Heart right ventricle (tissue), 16 donors: ENCODE results near the gene ANKRD49. TPM values are rescaled to one million over a fixed set of nuclear protein-coding genes. Genes with fewer than 3 reads are reported as not detected.

Experiments used
- ATAC-seq, 8 donors: fragments of 200-7000 bp; cut with Tn5 transposase; one replicate each; pipeline ENCODE4 v1.9.1; 2020; ENCODE audit warnings: mild to moderate bottlenecking in 8 of 8, moderate library complexity in 8 of 8, moderate number of reproducible peaks in 1 of 8
- DNase-seq, 2 donors: peaks; one replicate each; pipeline ENCODE4 v3.0.0-alpha.2; 2020
- H3K27ac ChIP-seq, 10 donors: fragments of 200-600 bp; sonication (generic) in 2 of 10; one replicate each; pipeline versions ENCODE4 v1.5.0 to v1.8.0; 2020 to 2022; ENCODE audit warnings: mild to moderate bottlenecking in 3 of 10
- H3K27me3 ChIP-seq, 7 donors: fragments of 200-600 bp; one replicate each; pipeline ENCODE4 v1.8.0; 2021 to 2022; ENCODE audit warnings: mild to moderate bottlenecking in 2 of 7
- H3K36me3 ChIP-seq, 9 donors: fragments of 200-600 bp; sonication (generic) in 1 of 9; one replicate each; pipeline versions ENCODE4 v1.5.0 to v1.8.0; 2020 to 2022; ENCODE audit warnings: mild to moderate bottlenecking in 2 of 9
- H3K4me1 ChIP-seq, 9 donors: fragments of 200-600 bp; sonication (generic) in 1 of 9; one replicate each; pipeline versions ENCODE4 v1.5.0 to v1.8.0; 2020 to 2022; ENCODE audit warnings: mild to moderate bottlenecking in 4 of 9
- H3K4me3 ChIP-seq, 10 donors: fragments of 200-600 bp; sonication (generic) in 2 of 10; one replicate each; pipeline versions ENCODE4 v1.5.0 to v1.8.0; 2020 to 2022; ENCODE audit warnings: mild to moderate bottlenecking in 7 of 10, moderate library complexity in 2 of 10
- H3K9me3 ChIP-seq, 11 donors: fragments of 200-600 bp in 10 of 11; sonication (generic) in 2 of 11; one replicate each; pipeline versions ENCODE4 v1.5.0 to v1.8.0; 2013 to 2022; ENCODE audit warnings: mild to moderate bottlenecking in 2 of 11, control low read depth in 1 of 11, moderate library complexity in 1 of 11
- CTCF ChIP-seq, 9 donors: fragments of 200-600 bp; sonication (generic) in 2 of 9; IDR thresholded peaks; one replicate each; pipeline versions ENCODE4 v1.5.0 to v1.8.0; 2021 to 2022; ENCODE audit warnings: antibody characterized with exemption in 9 of 9, mild to moderate bottlenecking in 5 of 9, moderate library complexity in 1 of 9
- WGBS, 2 donors: extraction: QIAGEN DNeasy Blood & Tissue Kit; methylation state at CpG; one replicate each; pipeline ENCODE4 v1.1.7; 2013; ENCODE audit warnings: inconsistent platforms in 1 of 2; 5-methylcytosine and 5-hydroxymethylcytosine counted together
- intact Hi-C, 10 donors: fragments of 100-400 bp; cut with DNase I; formaldehyde crosslinking; loops; one replicate each; pipeline versions ENCODE4 v1.11.1 to v1.14.2; 2022
- polyA plus RNA-seq, 2 donors: library from polyadenylated mRNA; stranded (reverse); fragments of 200-250 nt; gene quantifications; one replicate each; pipeline ENCODE4 v1.2.3, GENCODE V29; 2013
- total RNA-seq, 10 donors: library from RNA; stranded (reverse); fragmentation: NEBNext Ultra II Directional in 3 of 10; extraction: Animal tissue kit (Norgen Biotek cat#: 25700) in 3 of 10; gene quantifications; one replicate each; pipeline versions ENCODE4 v1.2.1 to v1.2.4, GENCODE V29; 2021 to 2023
- donor health status: Arrhythmogenic right ventricular cardiomyopathy.
- donor health status: ischemic (EF 13 %, LVEDD 7.1; RV severe dilation, severe dysfunction).
- donor health status: healthy with polysubstance abuse.
- donor health status: DM: no; HTN: yes; CAD: no.
- donor health status: DM: no; HTN: no; CAD: no.
- donor health status: ischemic (EF 25% LVEDD 6.9; RV normal size, moderate dysfunction).
- donor health status: ischemic (EF 25% LVEDD 5.7; RV mildly dilated, moderate dysfunction).
- donor health status: healthy.
- donor health status: DM: yes; HTN: yes; CAD: no.
- donor health status: Ischemic cardiomyopathy.
- donor health status: ischemic (EF 35%, LVEDD 5.7; RV mildly dilated, moderate dysfunction).
- donor health status: nonischemic (EF 11% LVEDD 7.7; RV severe dilation, severe dysfunction).
- donor health status: DM: yes; HTN: yes; CAD: no.
- donor health status: PGD.
- donor health status: ischemic (EF 29% LVEDD 5.4; RV normal size, mild dysfunction).
- donor health status: nonischemic (EF 23%, LVEDD 6.1; RV moderate dilation, normal function).

ANKRD49 gene
- total and polyA plus RNA-seq, 12 donors, result 1.9 to 12.8 (median 5.0) TPM

GRCh38 chr11:94526645-94527438 is 33.1 kb downstream of the ANKRD49 start:
- intact Hi-C loops, result loop anchor here in 1 of 10 donors (10.0 kb wide), 1 partner anchor 368 kb away; no protein-coding TSS in a partner anchor
- DNase-seq, result no peak
- Histone ChIP-seq H3K4me1 (peaks cover 0 to 15% (median 0%) of the 10 kb centered on the region in 9 donors), H3K36me3 (no peaks in the 10 kb centered on the region), H3K9me3 (no peaks in the 10 kb centered on the region), H3K27ac (no peak overlapping the region), H3K4me3 (no peak overlapping the region), H3K27me3 (peaks cover 0 to 11% (median 0%) of the 10 kb centered on the region in 7 donors)
- no peak for ATAC-seq
- WGBS, 2 donors, result 77% methylated on average over 4 of the region's 4 CpGs
- TF ChIP-seq CTCF (IDR thresholded peaks at IDR 0.05), result no peak

- DNase-seq (no peak), ATAC-seq (no peak)
- no peak overlapping the region for H3K4me3 ChIP-seq
- peaks cover 0 to 20% (median 1%) of the 10 kb centered on the region in 9 donors for H3K4me1 ChIP-seq
- no peaks in the 10 kb centered on the region for H3K9me3 ChIP-seq
- no peak for TF ChIP-seq CTCF (IDR thresholded peaks at IDR 0.05)
- intact Hi-C loops, result loop anchor here in 1 of 10 donors (10.0 kb wide), 1 partner anchor 366 kb away; no protein-coding TSS in a partner anchor
- no peak overlapping the region for H3K27ac ChIP-seq
- peaks cover 0 to 11% (median 0%) of the 10 kb centered on the region in 7 donors for H3K27me3 ChIP-seq
- no peaks in the 10 kb centered on the region for H3K36me3 ChIP-seq
Measured at GRCh38 chr11:94528551-94528950, 34.8 kb downstream of the ANKRD49 start.

- peaks cover 0 to 3% (median 0%) of the 10 kb centered on the region in 7 donors for H3K27me3 ChIP-seq
- intact Hi-C loops, result no loop called here
- no peak for ATAC-seq
- no peak for DNase-seq
- H3K9me3 ChIP-seq, result no peaks in the 10 kb centered on the region
- no peaks in the 10 kb centered on the region for H3K36me3 ChIP-seq
- no peak overlapping the region for H3K27ac ChIP-seq
- peaks cover 0 to 30% (median 3%) of the 10 kb centered on the region in 9 donors for H3K4me1 ChIP-seq
- H3K4me3 ChIP-seq, result no peak overlapping the region
- no peak for TF ChIP-seq CTCF (IDR thresholded peaks at IDR 0.05)
- 98 to 100% methylated on average over 3 of the region's 3 CpGs for WGBS, 2 donors
Measured at GRCh38 chr11:94532211-94532610, 38.4 kb downstream of the ANKRD49 start.

- no peak for DNase-seq
- no peaks in the 10 kb centered on the region for H3K27me3 ChIP-seq
Measured at GRCh38 chr11:94533206-94533605, 39.4 kb downstream of the ANKRD49 start.

More at GRCh38 chr11:94533206-94533605, 39.4 kb downstream of the ANKRD49 start:
- peak overlapping the region in 5 of 10 donors; percentile 5 to 54 (median 51) for H3K27ac ChIP-seq
- no peak for ATAC-seq
- no peak for TF ChIP-seq CTCF (IDR thresholded peaks at IDR 0.05)
- H3K9me3 ChIP-seq, result no peaks in the 10 kb centered on the region
- no peak overlapping the region for H3K4me3 ChIP-seq
- H3K36me3 ChIP-seq, result no peaks in the 10 kb centered on the region
- H3K4me1 ChIP-seq, result peaks cover 0 to 35% (median 3%) of the 10 kb centered on the region in 9 donors
- intact Hi-C loops, result no loop called here
- 62 to 83% methylated on average over 1 of the region's 1 CpG for WGBS, 2 donors
